DMS153 treated with DMSO at 0.1 percent for 48 hours (cell line): ENCODE data around the gene SYT1.
"Not testable (repeated sequence)": the region's sequence is repeated elsewhere in the genome, so short reads cannot be mapped to it uniquely, and the experiment has no call there.

Experiments
- DNase-seq: peaks from one replicate; lab custom pipeline; 2025; ENCODE audit not compliant: unreplicated experiment; lab: John Stamatoyannopoulos, UW

SYT1 gene

GRCh38 chr12:78966062-78966461 is 101.5 kb downstream of the SYT1 start:
- no peak for DNase-seq

- no peak for DNase-seq
These were observed 102.4 kb downstream of the SYT1 start for GRCh38 chr12:78966926-78967325.

- no peak for DNase-seq
These were observed 103.7 kb downstream of the SYT1 start for GRCh38 chr12:78968226-78968625.

GRCh38 chr12:78970041-78970440 is 105.5 kb downstream of the SYT1 start:
- no peak for DNase-seq

GRCh38 chr12:78977304-78977867 is 112.8 kb downstream of the SYT1 start:
- no peak for DNase-seq

GRCh38 chr12:78994168-78994791 is 129.7 kb downstream of the SYT1 start:
- DNase-seq: no peak

- DNase-seq: no peak
These were observed 135.9 kb downstream of the SYT1 start for GRCh38 chr12:79000501-79000900.

GRCh38 chr12:79001404-79001803 is 136.8 kb downstream of the SYT1 start:
- no peak for DNase-seq

GRCh38 chr12:79006306-79006705 is 141.7 kb downstream of the SYT1 start:
- no peak for DNase-seq

GRCh38 chr12:79008591-79008990 is 144.0 kb downstream of the SYT1 start:
- DNase-seq: no peak

- peak; percentile 80 for DNase-seq
These were observed 148.1 kb downstream of the SYT1 start for GRCh38 chr12:79012636-79013035.

- DNase-seq: peak; percentile 89
These were observed 151.6 kb downstream of the SYT1 start for GRCh38 chr12:79016181-79016580.

GRCh38 chr12:79019672-79020071 is 155.1 kb downstream of the SYT1 start:
- DNase-seq: no peak

GRCh38 chr12:79020106-79020505 is 155.5 kb downstream of the SYT1 start:
- DNase-seq: no peak

GRCh38 chr12:79021021-79021420 is 156.4 kb downstream of the SYT1 start:
- no peak for DNase-seq

- DNase-seq: no peak
These were observed 158.7 kb downstream of the SYT1 start for GRCh38 chr12:79023261-79023660.

- no peak for DNase-seq
These were observed 159.2 kb downstream of the SYT1 start for GRCh38 chr12:79023784-79024183.

GRCh38 chr12:79033788-79034187 is 169.2 kb downstream of the SYT1 start:
- no peak for DNase-seq

GRCh38 chr12:79044748-79045147 is 180.2 kb downstream of the SYT1 start:
- not testable (repeated sequence) for DNase-seq

- not testable (repeated sequence) for DNase-seq
These were observed 180.7 kb downstream of the SYT1 start for GRCh38 chr12:79045149-79045703.

GRCh38 chr12:79046021-79046420 is 181.4 kb downstream of the SYT1 start:
- DNase-seq: no peak

- DNase-seq: no peak
These were observed 184.4 kb downstream of the SYT1 start for GRCh38 chr12:79048962-79049361.

GRCh38 chr12:79053394-79053793 is 188.8 kb downstream of the SYT1 start:
- DNase-seq: no peak
